GM19438 (cell line): Measurements from ENCODE around the gene SRGAP1.
"Not testable (repeated sequence)": the region's sequence is repeated elsewhere in the genome, so short reads cannot be mapped to it uniquely, and the experiment has no call there.

Experiments
- ATAC-seq: cut with Tn5 transposase; IDR thresholded peaks from one replicate; pipeline ENCODE4 v1.9.1; 2021; ENCODE audit warnings: low read depth; ENCODE audit not compliant: unreplicated experiment

SRGAP1 gene

GRCh38 chr12:64066776-64067175 is 222.3 kb downstream of the SRGAP1 start:
- ATAC-seq: no peak

DNA sequence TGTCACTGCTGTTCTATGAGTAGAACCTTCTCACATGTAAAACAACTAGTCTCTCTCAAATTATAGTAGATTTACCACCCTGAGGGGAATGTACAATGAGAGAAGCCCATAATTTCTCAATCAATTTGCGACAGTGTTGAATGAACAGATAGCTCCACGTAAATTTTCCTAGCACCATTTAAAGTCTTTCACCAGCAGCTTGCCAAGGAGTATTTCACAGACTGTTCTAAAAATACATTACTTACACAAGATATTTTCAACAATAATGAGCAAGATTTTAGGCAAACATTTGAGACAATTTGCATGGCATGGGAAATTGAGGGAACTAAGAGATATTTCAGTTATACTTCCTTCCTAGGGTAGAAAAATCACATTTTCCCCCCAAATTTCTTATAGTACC is 226.0 kb downstream of the SRGAP1 start:
- no peak for ATAC-seq

DNA sequence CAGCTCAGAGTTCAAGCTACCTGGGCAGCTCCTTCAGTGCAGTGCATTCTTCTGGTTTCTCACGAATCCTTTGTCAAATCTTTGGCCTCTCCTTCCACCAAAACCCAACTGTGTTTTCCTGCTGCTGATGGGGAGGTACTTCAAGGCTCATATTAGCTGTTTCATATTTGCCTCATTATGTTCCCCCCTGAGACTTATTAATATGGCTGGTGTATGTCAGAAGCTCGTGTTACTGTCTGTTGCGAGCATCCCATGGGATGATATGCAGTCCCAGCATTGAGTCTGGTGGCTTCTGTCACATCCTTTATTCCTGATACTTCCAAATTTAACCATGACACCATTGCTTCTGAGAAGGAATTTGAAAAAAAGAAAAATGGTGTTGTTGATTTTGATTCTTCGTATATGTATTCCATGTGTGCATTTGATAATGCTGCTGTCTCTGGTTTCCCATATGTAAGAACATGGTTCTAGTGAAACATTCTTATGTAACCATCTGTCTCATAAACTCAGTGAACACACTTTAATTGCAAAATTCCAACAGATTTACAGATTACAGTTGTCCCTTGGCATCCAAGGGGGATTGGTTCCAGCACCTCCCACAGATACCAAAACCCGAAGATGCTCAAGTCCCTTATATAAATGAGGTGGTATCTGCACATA is 228.5 kb downstream of the SRGAP1 start:
- no peak for ATAC-seq

- not testable (repeated sequence) for ATAC-seq
Observed at GRCh38 chr12:64076565-64076964, 232.1 kb downstream of the SRGAP1 start.

GRCh38 chr12:64077922-64078321 is 233.4 kb downstream of the SRGAP1 start:
- ATAC-seq: no peak

- no peak for ATAC-seq
Observed at GRCh38 chr12:64080319-64081007, 236.0 kb downstream of the SRGAP1 start.

- no peak for ATAC-seq
Observed at GRCh38 chr12:64081008-64081404, 236.5 kb downstream of the SRGAP1 start.

GRCh38 chr12:64082116-64082515 is 237.6 kb downstream of the SRGAP1 start:
- ATAC-seq: no peak

DNA sequence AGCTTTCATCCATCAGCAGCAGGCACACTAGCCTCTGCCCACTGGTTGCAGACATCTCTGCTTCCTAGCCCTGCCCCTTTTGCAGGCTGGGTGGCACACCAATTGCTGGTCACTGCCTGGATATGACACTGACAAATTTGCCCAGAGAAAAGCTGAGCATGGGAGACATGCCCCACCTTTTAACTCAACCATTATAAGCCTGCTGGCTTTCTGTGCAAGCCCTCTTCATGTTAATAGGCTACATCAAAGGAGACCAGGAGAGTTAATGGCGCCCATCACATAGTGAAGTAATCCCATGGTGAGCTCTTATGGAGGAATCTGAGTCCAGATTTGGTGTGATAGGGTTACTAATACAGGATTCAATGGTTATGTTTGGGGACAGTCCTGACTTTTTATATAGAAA is 238.4 kb downstream of the SRGAP1 start:
- ATAC-seq: no peak

DNA sequence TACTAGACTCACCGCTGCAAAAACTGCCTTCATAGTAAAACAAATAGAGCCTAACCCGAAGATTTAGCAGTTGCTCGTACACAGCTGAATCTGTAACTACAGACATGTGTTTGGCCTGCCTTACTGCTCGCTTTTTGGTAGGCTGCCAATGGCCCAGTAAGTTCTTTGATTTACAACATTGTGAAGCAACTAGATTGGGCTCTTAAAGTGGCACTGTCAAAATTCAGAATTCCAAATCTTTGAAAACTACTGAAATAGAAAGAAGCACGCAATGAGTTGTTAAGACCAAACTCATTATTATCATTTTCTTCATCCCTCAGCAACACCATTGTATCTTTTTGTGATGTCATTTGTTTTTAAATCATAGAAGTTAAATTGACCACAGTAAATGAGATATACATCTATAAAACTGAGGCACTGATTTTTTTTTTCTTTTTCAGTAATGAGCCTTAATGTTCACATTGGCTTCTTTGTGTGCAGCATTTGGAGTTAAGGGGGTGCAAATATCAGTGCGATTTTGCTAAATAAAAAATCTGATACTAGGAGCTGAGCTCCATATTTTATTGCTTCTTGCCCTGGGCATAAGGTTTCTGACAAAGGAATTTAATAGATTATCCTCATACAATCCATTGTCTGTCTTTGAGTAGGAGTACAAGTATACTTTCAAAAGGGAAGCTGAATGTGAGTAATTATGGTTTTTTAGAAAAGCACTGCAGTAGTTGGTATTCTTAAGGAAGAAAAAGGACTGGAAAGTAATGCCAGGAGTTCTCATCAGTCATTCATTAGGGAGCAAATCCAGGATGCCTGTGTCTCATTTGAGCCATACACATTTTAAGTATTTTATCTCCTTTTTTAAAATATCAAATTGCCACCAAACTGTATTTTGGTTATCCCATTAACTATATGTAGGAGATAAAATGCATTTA is 239.0 kb downstream of the SRGAP1 start:
- no peak for ATAC-seq

DNA sequence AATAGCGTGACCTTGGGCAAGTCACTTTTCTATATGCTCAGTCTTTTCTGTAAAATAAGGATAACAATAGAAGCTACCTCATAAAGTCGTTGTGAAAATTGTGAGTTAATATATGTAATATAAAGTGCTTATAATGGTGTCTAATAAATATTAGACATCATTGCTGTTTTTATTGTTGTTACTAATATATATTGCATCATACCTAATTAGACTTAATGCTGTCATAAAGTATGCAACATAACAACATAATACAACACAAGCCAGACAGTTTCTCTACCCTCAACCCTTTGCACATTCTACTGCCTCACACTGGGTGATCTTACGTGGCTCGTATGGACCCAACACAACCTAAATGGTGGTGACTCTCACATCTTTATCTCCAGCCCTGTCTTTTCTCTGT is 240.7 kb downstream of the SRGAP1 start:
- no peak for ATAC-seq

GRCh38 chr12:64085996-64086395 is 241.5 kb downstream of the SRGAP1 start:
- no peak for ATAC-seq

DNA sequence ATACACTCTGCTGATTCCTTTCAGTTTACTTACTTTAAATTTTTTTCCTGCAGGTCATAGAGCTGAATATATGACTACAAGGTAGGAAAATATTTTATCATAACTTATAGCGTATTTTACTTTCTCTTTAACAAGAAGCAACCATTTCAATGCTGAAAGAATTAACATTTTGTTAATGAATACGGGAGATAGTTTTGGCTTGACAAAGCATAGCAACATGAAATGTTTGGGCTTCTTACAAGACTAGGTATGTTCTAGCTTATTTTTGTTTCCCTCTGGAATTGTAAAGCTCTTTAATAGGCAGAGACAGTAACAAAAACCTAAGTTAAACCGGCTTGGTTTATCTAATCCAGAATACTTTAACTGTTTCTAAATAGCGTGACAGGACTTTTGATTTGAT is 242.4 kb downstream of the SRGAP1 start:
- ATAC-seq: no peak

DNA sequence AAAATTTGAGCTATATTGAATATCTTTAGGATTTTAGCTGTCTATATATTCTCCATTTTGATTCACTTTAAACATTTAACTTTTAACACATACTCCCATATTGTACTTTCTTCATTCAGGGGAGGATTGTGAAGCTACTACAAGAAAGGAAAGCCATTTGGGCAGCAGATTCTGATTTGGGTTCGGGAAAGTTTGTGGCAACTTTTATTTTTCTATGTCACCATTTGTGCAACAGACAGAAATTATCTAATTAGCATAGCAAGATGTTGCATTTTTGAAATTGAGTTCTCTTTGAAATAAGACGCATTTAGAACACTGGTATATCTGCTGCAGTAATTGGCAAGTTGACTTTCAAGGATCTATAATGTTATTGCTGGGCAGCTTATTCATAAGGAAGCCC is 243.3 kb downstream of the SRGAP1 start:
- ATAC-seq: no peak

DNA sequence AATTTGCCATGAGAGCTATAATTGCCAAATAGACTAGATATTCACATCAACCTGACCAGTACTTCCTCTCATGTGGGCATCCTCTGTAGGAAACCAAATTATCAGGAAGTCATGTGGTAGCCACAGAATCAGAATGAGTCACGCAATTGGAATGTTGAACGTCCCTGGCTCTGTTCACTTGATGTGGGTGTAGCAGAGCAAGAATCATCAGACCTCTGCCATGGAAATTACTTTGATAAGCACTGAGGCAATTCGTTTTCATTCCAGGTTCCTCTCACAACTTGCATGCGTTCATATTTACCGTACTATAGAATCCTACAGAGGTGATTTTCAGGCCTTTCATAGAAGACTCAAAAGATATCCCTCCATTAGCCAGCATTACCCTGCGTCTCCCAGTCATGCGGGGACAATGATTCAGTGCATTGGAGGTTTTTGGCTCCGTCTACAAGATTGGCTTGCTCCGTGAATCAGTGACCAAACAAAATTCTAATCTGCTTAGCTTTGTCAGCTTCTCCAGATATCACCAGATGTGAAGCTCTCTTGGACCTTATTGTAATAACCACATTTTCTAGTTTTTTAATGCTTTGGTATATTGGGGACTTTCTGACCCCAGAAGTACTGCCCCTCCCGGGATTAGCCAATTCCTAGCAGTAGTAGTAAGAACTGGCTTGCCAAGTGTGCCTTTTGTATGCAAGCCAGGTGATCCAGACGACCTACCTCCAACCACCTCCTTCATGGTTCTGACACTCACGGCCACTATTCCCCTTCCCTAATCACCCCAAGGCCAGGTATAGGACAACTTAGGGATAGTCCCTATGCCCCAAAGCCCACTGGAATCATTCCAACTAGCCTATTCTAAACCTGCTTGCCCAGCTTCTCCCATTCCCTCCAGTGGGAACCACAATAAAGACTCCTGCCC is 244.2 kb downstream of the SRGAP1 start:
- ATAC-seq: no peak

DNA sequence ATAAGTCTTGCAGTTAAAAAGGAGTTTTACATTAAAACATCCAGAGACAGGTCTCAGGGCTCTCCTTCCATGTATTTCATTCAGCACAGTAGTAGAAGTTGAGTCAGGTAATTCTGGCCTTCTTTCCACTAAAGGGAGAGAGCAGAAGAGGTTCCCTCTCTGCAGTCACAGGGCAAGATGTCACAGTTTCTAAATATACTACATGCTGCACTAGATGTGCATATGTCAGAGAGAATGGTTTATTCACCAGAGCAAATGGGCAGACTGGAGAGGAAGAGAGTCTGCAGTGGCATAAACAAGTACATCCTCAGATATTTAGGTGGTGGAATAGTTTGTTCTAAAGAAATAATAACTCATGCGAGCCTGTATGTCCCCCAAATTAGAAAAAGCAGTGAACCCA is 245.5 kb downstream of the SRGAP1 start:
- no peak for ATAC-seq

GRCh38 chr12:64091186-64091585 is 246.7 kb downstream of the SRGAP1 start:
- no peak for ATAC-seq

- no peak for ATAC-seq
Observed at GRCh38 chr12:64092507-64093196, 248.2 kb downstream of the SRGAP1 start.

GRCh38 chr12:64093689-64094088 is 249.2 kb downstream of the SRGAP1 start:
- ATAC-seq: no peak
